GM10266 (cell line): ENCODE measurements around the gene NEGR1.

ENCODE experiments used
- DNase-seq: peaks from one replicate; pipeline ENCODE4 v3.0.0; 2012; ENCODE audit errors: extremely low spot score
- CTCF ChIP-seq: IDR thresholded peaks from 2 replicates; pipeline ENCODE4 v1.5.1; 2012; ENCODE audit warnings: mild to moderate bottlenecking, low read depth; ENCODE audit not compliant: control insufficient read depth, insufficient read depth; ENCODE audit errors: missing control alignments

NEGR1 gene

DNA sequence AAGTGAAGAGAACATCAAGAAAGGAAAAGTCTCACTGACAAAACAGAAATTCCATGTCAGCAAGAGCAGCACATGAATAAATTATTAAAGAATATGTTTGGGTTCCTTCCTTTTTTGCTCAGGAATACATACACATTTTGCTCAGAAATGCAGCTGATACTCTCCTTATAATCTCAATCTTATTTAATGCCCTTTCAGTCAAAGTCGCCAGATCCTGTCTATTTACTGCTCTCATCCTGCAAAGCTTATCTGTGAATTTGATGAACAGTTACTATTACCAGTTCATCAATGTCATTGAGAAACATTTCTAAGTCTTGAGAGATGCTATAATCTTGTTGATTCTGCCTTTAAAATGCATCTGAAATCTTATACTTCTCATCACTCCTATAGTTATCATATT, 658.5 kb downstream of the NEGR1 start:
- DNase-seq, result no peak
- TF ChIP-seq CTCF, result no peak

DNA sequence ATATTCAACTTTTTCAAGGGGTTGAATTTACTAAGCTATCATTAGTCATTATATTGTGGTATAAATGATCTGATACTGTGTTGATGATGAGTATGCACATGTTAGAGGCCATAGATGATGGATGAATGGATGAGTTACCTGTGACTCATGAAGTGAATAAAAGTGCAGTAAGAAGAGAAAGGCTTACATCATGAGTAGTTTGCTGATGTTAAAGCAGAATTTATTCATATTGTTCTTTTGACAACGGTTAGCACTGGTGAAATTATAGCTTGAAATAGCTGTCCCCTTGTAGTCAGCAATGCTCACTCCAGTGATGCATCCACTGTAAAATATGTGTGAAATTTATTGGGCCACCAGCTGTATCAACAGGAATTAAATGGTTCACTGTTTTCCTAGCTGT, 660.6 kb downstream of the NEGR1 start:
- DNase-seq, result no peak
- no peak for TF ChIP-seq CTCF

DNA sequence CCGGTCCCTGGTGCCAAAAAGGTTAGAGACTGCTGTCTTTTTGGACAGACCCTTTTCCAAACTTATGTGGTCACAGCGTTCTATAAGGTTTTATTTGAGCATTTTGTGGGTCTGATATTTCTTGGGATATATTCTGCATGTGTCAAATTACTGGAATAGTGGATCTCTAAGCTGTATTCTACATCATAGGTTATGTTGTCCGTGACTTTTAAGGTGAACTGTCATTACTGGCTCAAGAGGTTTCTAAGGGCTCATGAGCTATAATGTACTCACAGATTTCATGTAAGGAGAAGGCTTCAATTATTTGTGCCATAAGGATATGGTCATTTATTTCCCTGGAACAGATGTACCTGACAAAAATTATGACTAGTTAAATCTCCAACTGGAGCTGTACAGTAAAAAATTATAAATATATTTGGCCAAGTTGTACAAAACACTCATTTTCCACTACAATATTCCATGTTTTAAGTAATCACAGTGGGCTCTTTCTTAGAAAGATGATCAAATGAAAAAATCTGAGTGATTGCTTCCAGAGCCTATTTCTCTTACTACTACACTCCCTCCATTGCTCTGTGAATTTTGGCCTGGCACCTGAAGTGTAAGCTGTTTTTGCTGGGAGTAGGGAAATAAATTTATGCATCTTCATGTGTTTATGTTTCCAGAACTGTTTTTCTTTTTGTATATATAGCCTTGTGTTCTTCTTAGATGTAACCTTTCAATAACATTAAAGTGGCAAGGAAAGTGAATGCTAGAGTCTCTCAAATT, 663.4 kb downstream of the NEGR1 start:
- no peak for TF ChIP-seq CTCF
- DNase-seq, result no peak

- DNase-seq, result no peak
- TF ChIP-seq CTCF, result no peak
These were observed 664.1 kb downstream of the NEGR1 start for GRCh38 chr1:71618191-71618590.

DNA sequence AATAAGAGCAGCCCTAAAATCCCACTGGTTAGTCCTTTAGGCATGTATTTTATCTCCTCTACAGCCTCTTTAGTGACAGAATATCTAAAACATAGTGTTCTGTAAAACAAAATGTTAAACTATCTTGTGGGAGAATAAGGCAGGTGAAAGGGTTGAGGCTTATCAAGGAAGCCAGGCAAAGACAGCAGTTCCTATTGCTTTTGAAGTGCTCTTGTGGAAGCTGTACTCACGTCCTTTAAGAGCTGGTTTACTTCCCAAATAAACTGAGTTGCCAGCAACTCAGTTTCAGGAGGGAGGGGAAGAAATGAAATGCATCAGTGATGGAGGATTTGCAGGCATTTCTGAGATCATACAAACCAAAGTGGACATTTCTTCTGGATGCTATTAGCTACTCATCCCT, 671.9 kb downstream of the NEGR1 start:
- no peak for TF ChIP-seq CTCF
- DNase-seq, result no peak

GRCh38 chr1:71603044-71603776, 679.1 kb downstream of the NEGR1 start:
- TF ChIP-seq CTCF, result no peak
- no peak for DNase-seq

GRCh38 chr1:71600023-71600422, 682.3 kb downstream of the NEGR1 start:
- TF ChIP-seq CTCF, result no peak
- no peak for DNase-seq
